Stomach (tissue), 9 donors: Measurements from ENCODE around the gene OR9G4. TPM values are rescaled to one million over a fixed set of nuclear protein-coding genes. Genes with fewer than 3 reads are reported as not detected.

ENCODE experiments used
- DNase-seq, 2 donors: peaks; one replicate each; pipeline versions ENCODE4 v3.0.0 to v3.0.0-alpha.2; 2013 to 2019
- H3K27ac ChIP-seq, 5 donors: fragments of 200-600 bp in 4 of 5; sonication (generic) in 4 of 5; one replicate each; pipeline ENCODE4 v1.5.1; 2013 to 2019; ENCODE audit warnings: mild to moderate bottlenecking in 1 of 5, moderate library complexity in 1 of 5
- H3K27me3 ChIP-seq, 3 donors: fragments of 200-600 bp; sonication (generic); one replicate each; pipeline ENCODE4 v1.5.1; 2017 to 2019; ENCODE audit warnings: mixed run types in 1 of 3
- H3K36me3 ChIP-seq, 4 donors: fragments of 200-600 bp; sonication (generic); 1 replicate in 3 of 4; 2 replicates in 1 of 4; pipeline ENCODE4 v1.5.1; 2016 to 2019
- H3K4me1 ChIP-seq, 4 donors: fragments of 200-600 bp; sonication (generic); one replicate each; pipeline ENCODE4 v1.5.1; 2016 to 2019
- H3K4me3 ChIP-seq, 4 donors: fragments of 200-600 bp; sonication (generic) in 3 of 4; one replicate each; pipeline ENCODE4 v1.5.1; 2016 to 2019; ENCODE audit warnings: mild to moderate bottlenecking in 1 of 4
- H3K9me3 ChIP-seq, 4 donors: fragments of 200-600 bp; sonication (generic); one replicate each; pipeline ENCODE4 v1.5.1; 2016 to 2019
- CTCF ChIP-seq, 7 experiments: fragments of 450-650 bp in 4 of 7; fragments of 200-600 bp in 3 of 7; sonication (generic) in 3 of 7; IDR thresholded peaks; one replicate each; pipeline ENCODE4 v1.5.1; 2016 to 2019; ENCODE audit warnings: antibody characterized with exemption in 7 of 7, control low read depth in 2 of 7, mild to moderate bottlenecking in 1 of 7
- EP300 ChIP-seq: sonication (generic); formaldehyde crosslinking; IDR thresholded peaks from one replicate; pipeline ENCODE4 v1.6.1; 2017; ENCODE audit warnings: antibody characterized with exemption
- POLR2A ChIP-seq, 4 donors: fragments of 450-650 bp; IDR thresholded peaks; one replicate each; pipeline ENCODE4 v1.6.1; 2016; ENCODE audit warnings: antibody characterized with exemption in 4 of 4, control low read depth in 2 of 4, mild to moderate bottlenecking in 1 of 4, moderate library complexity in 1 of 4
- POLR2AphosphoS5 ChIP-seq, 3 donors: sonication (generic); formaldehyde crosslinking; IDR thresholded peaks; one replicate each; pipeline ENCODE4 v1.6.1; 2016; ENCODE audit warnings: antibody characterized with exemption in 3 of 3
- WGBS, 5 donors: extraction: QIAGEN DNeasy Blood & Tissue Kit in 3 of 5; methylation state at CpG; one replicate each; pipeline versions ENCODE4 v1.1.5 to v1.1.7; 2013 to 2018; 5-methylcytosine and 5-hydroxymethylcytosine counted together
- intact Hi-C: fragments of 100-400 bp; cut with DNase I; formaldehyde crosslinking; loops from one replicate; pipeline ENCODE4 v1.15.1; 2023; ENCODE audit warnings: low total_unique reads
- polyA plus RNA-seq, 3 donors: library from polyadenylated mRNA; stranded (reverse); fragments of 200-250 nt; gene quantifications; one replicate each; pipeline ENCODE4 v1.2.3, GENCODE V29; 2013
- total RNA-seq, 5 donors: library from RNA; depleted of rRNA; stranded (reverse); fragments of >200 nt; gene quantifications; one replicate each; pipeline versions ENCODE4 v1.1.0 to v1.2.3, GENCODE V29; 2014 to 2016
- donor health status: healthy with polysubstance abuse.
- donor health status: Bipolar disorder and iron deficiency.
- donor health status: healthy.

The OR9G4 gene
- total and polyA plus RNA-seq, 8 donors = not detected

GRCh38 chr11:56706486-56706885 is 42.0 kb downstream of the OR9G4 start:
- no peak for DNase-seq
- no peak for TF ChIP-seq POLR2AphosphoS5 (IDR thresholded peaks at IDR 0.05)
- no peak for TF ChIP-seq EP300
- no peak for TF ChIP-seq POLR2A (IDR thresholded peaks at IDR 0.05)
- no peak for TF ChIP-seq CTCF (IDR thresholded peaks at IDR 0.05)
- Histone ChIP-seq H3K36me3 (no peaks in the 10 kb centered on the region), H3K4me3 (no peak overlapping the region), H3K4me1 (no peaks in the 10 kb centered on the region), H3K9me3 (peaks cover 0 to 3% (median 2%) of the 10 kb centered on the region in 4 donors), H3K27me3 (no peaks in the 10 kb centered on the region), H3K27ac (no peak overlapping the region)
- intact Hi-C loops = no loop called here
- 58 to 92% (median 84%) methylated on average over 2 of the region's 2 CpGs for WGBS, 5 donors

GRCh38 chr11:56705784-56706396 is 42.6 kb downstream of the OR9G4 start:
- no peaks in the 10 kb centered on the region for H3K36me3 ChIP-seq
- no peaks in the 10 kb centered on the region for H3K27me3 ChIP-seq
- no peak overlapping the region for H3K4me3 ChIP-seq
- no peak for DNase-seq
- TF ChIP-seq POLR2AphosphoS5 (IDR thresholded peaks at IDR 0.05) (no peak), POLR2A (IDR thresholded peaks at IDR 0.05) (no peak), EP300 (no peak), CTCF (IDR thresholded peaks at IDR 0.05) (no peak)
- H3K4me1 ChIP-seq = no peaks in the 10 kb centered on the region
- intact Hi-C loops = no loop called here
- H3K9me3 ChIP-seq = peaks cover 0 to 3% (median 2%) of the 10 kb centered on the region in 4 donors
- WGBS, 5 donors = 40 to 84% (median 67%) methylated on average over 1 of the region's 1 CpG
- H3K27ac ChIP-seq = no peak overlapping the region

- DNase-seq = no peak
- WGBS, 5 donors = 50 to 73% (median 63%) methylated on average over 8 of the region's 8 CpGs
- Histone ChIP-seq H3K27me3 (no peaks in the 10 kb centered on the region), H3K4me1 (no peaks in the 10 kb centered on the region), H3K9me3 (no peaks in the 10 kb centered on the region), H3K27ac (no peak overlapping the region), H3K36me3 (no peaks in the 10 kb centered on the region), H3K4me3 (no peak overlapping the region)
- intact Hi-C loops = no loop called here
- TF ChIP-seq POLR2AphosphoS5 (IDR thresholded peaks at IDR 0.05) (no peak), POLR2A (IDR thresholded peaks at IDR 0.05) (no peak), EP300 (no peak), CTCF (IDR thresholded peaks at IDR 0.05) (no peak)
These were observed 47.5 kb downstream of the OR9G4 start for GRCh38 chr11:56700914-56701485.

GRCh38 chr11:56700242-56700913 is 48.1 kb downstream of the OR9G4 start:
- Histone ChIP-seq H3K27ac (no peak overlapping the region), H3K4me1 (no peaks in the 10 kb centered on the region), H3K27me3 (no peaks in the 10 kb centered on the region), H3K9me3 (no peaks in the 10 kb centered on the region), H3K4me3 (no peak overlapping the region), H3K36me3 (no peaks in the 10 kb centered on the region)
- WGBS, 5 donors = 56 to 63% (median 59%) methylated on average over 10 of the region's 10 CpGs
- intact Hi-C loops = no loop called here
- no peak for TF ChIP-seq POLR2AphosphoS5 (IDR thresholded peaks at IDR 0.05)
- no peak for TF ChIP-seq CTCF (IDR thresholded peaks at IDR 0.05)
- TF ChIP-seq EP300 = no peak
- no peak for TF ChIP-seq POLR2A (IDR thresholded peaks at IDR 0.05)
- DNase-seq = peak in 1 of 2 donors; percentile 8
